Measurements from ENCODE around the gene YAF2. TPM values are rescaled to one million over a fixed set of nuclear protein-coding genes. Genes with fewer than 3 reads are reported as not detected.

YAF2 gene
- total and polyA plus RNA-seq, 2 donors (not counting 1 experiment from before 2014, with no cell fraction given), result 11.6 to 41.9 TPM

- no CpG with 5 or more reads among the region's 2 CpGs for WGBS (ENCODE audit: insufficient coverage)
Measured at GRCh38 chr12:42119085-42119633, 118.9 kb downstream of the YAF2 start.

More at GRCh38 chr12:42119085-42119633, 118.9 kb downstream of the YAF2 start:
- Mint-ChIP-seq H3K27ac (no peak overlapping the region), H3K4me3 (no peak overlapping the region), H3K9me3 (ENCODE audit: insufficient read depth) (no peaks in the 10 kb centered on the region), H3K4me1 (peaks cover 4% of the 10 kb centered on the region), H3K27me3 (no peaks in the 10 kb centered on the region)
- H3K27me3 ChIP-seq (replicated peaks in 1 of 4; ENCODE audit: control extremely low read depth in 1 of 4, control insufficient read depth in 3 of 4, insufficient read depth in 4 of 4, low read length in 3 of 4), result no peaks in the 10 kb centered on the region
- no peaks in the 10 kb centered on the region for H3K9me3 ChIP-seq (ENCODE audit: control extremely low read depth in 1 of 3, control insufficient read depth in 2 of 3, insufficient read depth in 1 of 3, low read length in 2 of 3)
- H4K20me1 ChIP-seq (ENCODE audit: control insufficient read depth, insufficient read depth, low read length, poor library complexity, severe bottlenecking), result no peaks in the 10 kb centered on the region
- intact Hi-C loops (cut with micrococcal nuclease), result no loop called here
- no peak overlapping the region for H3K9ac ChIP-seq (ENCODE audit: low read length)
- no peak overlapping the region for H3K27ac ChIP-seq (ENCODE audit: low read length in 2 of 2)
- H3K4me2 ChIP-seq (replicated peaks; ENCODE audit: low read depth, low read length, poor library complexity, severe bottlenecking), result no peak overlapping the region
- peaks cover 5 to 10% of the 10 kb centered on the region in 2 experiments for H3K36me3 ChIP-seq (replicated peaks in 1 of 2; ENCODE audit: control extremely low read depth in 1 of 2, control insufficient read depth in 1 of 2, extremely low read depth in 1 of 2, insufficient read depth in 2 of 2, low read length in 1 of 2)
- CTCF ChIA-PET, result no interaction called here
- DNase-seq, result no peak
- ATAC-seq (ENCODE audit: low read depth), result no peak
- H2AFZ ChIP-seq (ENCODE audit: insufficient read depth, low read depth, low read length, poor library complexity, severe bottlenecking), result no peak overlapping the region
- H3K4me3 ChIP-seq (ENCODE audit: control extremely low read depth in 1 of 5, extremely low read depth in 1 of 5, insufficient read depth in 1 of 5, low read depth in 2 of 5, low read length in 4 of 5), result no peak overlapping the region
- POLR2A ChIA-PET, result no interaction called here
- H3K79me2 ChIP-seq (ENCODE audit: control insufficient read depth, insufficient read depth, low read length), result peaks cover 32% of the 10 kb centered on the region
- no peaks in the 10 kb centered on the region for H3K4me1 ChIP-seq (ENCODE audit: control insufficient read depth in 2 of 2, insufficient read depth in 2 of 2, low read length in 2 of 2)
- TF ChIP-seq EZH2 (IDR thresholded peaks at IDR 0.05; ENCODE audit: borderline replicate concordance, insufficient read depth, low read depth, low read length, poor library complexity, severe bottlenecking) (no peak), CTCF (IDR thresholded peaks at IDR 0.05) (no peak)
